ENCODE results near the gene KLHL22. TPM values are rescaled to one million over a fixed set of nuclear protein-coding genes. Genes with fewer than 3 reads are reported as not detected.
A peak's percentile ranks its signal among the peaks of the same experiment; 100 is the strongest.

Gene KLHL22
- total RNA-seq, 4 donors from 2014 or later = 14.1 to 73.8 (median 42.7) TPM

GRCh38 chr22:20465759-20466077, 29.9 kb downstream of the KLHL22 start:
- no peak overlapping the region for H3K4me3 ChIP-seq
- no peak overlapping the region for H3K27ac ChIP-seq
- H3K27me3 ChIP-seq = no peaks in the 10 kb centered on the region
- intact Hi-C loops (cut with DNase I; ENCODE audit: low total_unique reads) = no loop called here
- no peaks in the 10 kb centered on the region for H3K36me3 ChIP-seq
- H3K9me3 ChIP-seq = no peaks in the 10 kb centered on the region
- no peak for DNase-seq
- no peaks in the 10 kb centered on the region for H3K4me1 ChIP-seq
- no peak for TF ChIP-seq POLR2A (IDR thresholded peaks at IDR 0.05)
- TF ChIP-seq CTCF (IDR thresholded peaks at IDR 0.05) = no peak

- H3K36me3 ChIP-seq = no peaks in the 10 kb centered on the region
- H3K27ac ChIP-seq = no peak overlapping the region
- DNase-seq = no peak
- no peaks in the 10 kb centered on the region for H3K9me3 ChIP-seq
- TF ChIP-seq CTCF (IDR thresholded peaks at IDR 0.05) (no peak), POLR2A (IDR thresholded peaks at IDR 0.05) (no peak)
- intact Hi-C loops (cut with DNase I; ENCODE audit: low total_unique reads) = no loop called here
- no peaks in the 10 kb centered on the region for H3K4me1 ChIP-seq
- H3K4me3 ChIP-seq = no peak overlapping the region
- no peaks in the 10 kb centered on the region for H3K27me3 ChIP-seq
Measured at GRCh38 chr22:20464912-20465758, 30.5 kb downstream of the KLHL22 start.

GRCh38 chr22:20464096-20464614, 31.4 kb downstream of the KLHL22 start:
- Histone ChIP-seq H3K27ac (no peak overlapping the region), H3K4me1 (no peaks in the 10 kb centered on the region), H3K9me3 (no peaks in the 10 kb centered on the region), H3K4me3 (no peak overlapping the region), H3K36me3 (no peaks in the 10 kb centered on the region), H3K27me3 (no peaks in the 10 kb centered on the region)
- no peak for DNase-seq
- TF ChIP-seq CTCF (IDR thresholded peaks at IDR 0.05) = no peak
- no peak for TF ChIP-seq POLR2A (IDR thresholded peaks at IDR 0.05)
- intact Hi-C loops (cut with DNase I; ENCODE audit: low total_unique reads) = no loop called here

GRCh38 chr22:20463324-20464095, 32.1 kb downstream of the KLHL22 start:
- Histone ChIP-seq H3K9me3 (no peaks in the 10 kb centered on the region), H3K4me1 (no peaks in the 10 kb centered on the region), H3K27ac (peak overlapping the region in 1 of 2 donors; percentile 5), H3K4me3 (no peak overlapping the region), H3K36me3 (no peaks in the 10 kb centered on the region), H3K27me3 (no peaks in the 10 kb centered on the region)
- no peak for TF ChIP-seq CTCF (IDR thresholded peaks at IDR 0.05)
- no peak for TF ChIP-seq POLR2A (IDR thresholded peaks at IDR 0.05)
- intact Hi-C loops (cut with DNase I; ENCODE audit: low total_unique reads) = no loop called here
- DNase-seq = no peak

GRCh38 chr22:20459862-20460261, 35.7 kb downstream of the KLHL22 start:
- H3K4me3 ChIP-seq = no peak overlapping the region
- H3K36me3 ChIP-seq = no peaks in the 10 kb centered on the region
- no peak overlapping the region for H3K27ac ChIP-seq
- intact Hi-C loops (cut with DNase I; ENCODE audit: low total_unique reads) = loop anchor here (5.0 kb wide), 1 partner anchor 43 kb away; no protein-coding TSS in a partner anchor
- H3K9me3 ChIP-seq = no peaks in the 10 kb centered on the region
- no peaks in the 10 kb centered on the region for H3K4me1 ChIP-seq
- H3K27me3 ChIP-seq = no peaks in the 10 kb centered on the region
- DNase-seq = no peak
- TF ChIP-seq CTCF (IDR thresholded peaks at IDR 0.05) (no peak), POLR2A (IDR thresholded peaks at IDR 0.05) (no peak)

All from uterus (tissue), 4 donors.